LHCN-M2 (cell line): ENCODE data around the gene GALNT10. TPM values are rescaled to one million over a fixed set of nuclear protein-coding genes. Genes with fewer than 3 reads are reported as not detected.

Source experiments
- DNase-seq: peaks from one replicate; pipeline ENCODE4 v3.0.0-alpha.2; 2012; ENCODE audit warnings: low read depth
- total RNA-seq: library from RNA; depleted of rRNA; stranded (reverse); fragments of >200 nt; gene quantifications from 2 replicates; pipeline ENCODE4 v1.2.3, GENCODE V29; 2014

The GALNT10 gene
- total RNA-seq, 1 experiment from 2014 or later: 30.3 TPM

DNA sequence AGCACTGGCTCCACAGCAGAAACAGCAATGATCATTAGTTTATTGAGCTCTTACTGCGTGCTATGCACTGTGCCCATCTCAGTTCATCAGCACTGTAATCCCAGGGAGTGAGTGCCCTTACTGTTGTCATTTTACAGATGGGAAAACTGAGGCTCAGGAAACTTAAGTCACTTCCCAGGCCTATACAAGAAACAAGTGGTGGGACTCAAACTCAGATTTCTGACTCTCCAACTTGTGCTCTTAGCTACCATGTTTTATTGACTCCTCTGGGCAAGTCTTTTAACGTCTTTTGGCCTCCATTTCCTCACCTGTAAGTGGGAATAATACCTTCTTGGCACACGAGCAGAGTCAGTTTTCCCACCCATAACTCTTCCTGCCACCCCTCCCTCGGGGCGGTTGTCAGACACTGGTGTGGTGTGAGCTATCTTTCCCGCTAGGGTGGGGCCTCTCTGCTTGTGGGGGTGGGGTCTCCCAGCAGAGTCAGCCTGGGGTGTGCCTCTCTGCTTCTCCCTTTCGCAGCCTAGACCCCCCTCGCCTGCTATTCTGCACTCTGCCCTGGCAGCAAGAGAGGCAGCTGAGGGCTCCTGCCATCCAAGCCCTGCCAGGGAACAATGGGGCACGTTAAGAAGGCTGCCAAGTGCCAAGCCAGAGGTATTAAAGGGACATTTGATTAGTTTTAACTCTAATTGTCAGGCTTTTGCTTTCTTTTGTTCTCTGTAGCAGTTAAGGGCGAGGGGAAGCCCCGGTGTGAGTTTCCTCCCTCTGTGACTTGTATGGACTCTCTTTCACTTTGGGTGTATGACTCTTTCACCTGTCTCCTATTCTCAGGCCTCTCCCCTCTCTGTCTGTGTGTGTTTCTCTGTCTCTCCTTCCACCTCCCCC is 12.1 kb downstream of the GALNT10 start:
- DNase-seq: no peak

DNA sequence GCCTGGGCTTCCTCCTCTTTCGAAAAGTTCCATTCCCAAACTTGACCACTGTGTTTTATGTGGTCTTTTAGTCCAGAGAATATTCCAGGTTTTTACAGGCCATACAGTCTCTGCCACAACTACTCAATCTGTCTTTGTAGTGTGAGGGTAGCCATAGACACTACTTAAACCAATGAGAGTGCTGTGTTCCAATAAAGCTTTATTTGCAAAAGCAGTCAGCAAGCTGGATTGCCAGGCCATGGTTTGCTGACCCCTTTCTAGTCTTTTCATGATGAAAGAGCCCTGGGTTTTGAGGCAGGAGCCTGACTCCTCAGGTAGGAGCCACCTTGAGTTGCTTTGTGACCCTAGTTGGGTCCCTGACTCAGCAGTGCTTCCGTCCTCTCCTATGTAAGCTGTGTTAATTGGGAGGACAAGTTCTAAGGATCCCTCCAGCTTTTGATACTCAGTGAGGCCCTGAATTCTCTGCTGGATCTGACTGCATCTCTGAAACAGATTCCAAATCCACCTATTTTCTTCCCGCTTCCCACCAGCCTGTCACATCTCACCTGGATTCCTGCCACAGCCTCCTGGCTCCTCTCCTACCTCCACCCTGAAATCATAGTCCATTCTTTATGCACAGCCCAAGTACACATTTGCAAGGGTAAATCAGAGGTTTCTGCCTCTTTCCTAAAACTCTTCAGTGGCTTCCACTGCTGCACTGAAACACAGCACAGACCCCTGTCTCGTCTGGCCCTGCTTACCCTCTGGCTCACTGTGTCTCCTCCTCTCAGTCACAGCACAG is 13.5 kb downstream of the GALNT10 start:
- DNase-seq: no peak

DNA sequence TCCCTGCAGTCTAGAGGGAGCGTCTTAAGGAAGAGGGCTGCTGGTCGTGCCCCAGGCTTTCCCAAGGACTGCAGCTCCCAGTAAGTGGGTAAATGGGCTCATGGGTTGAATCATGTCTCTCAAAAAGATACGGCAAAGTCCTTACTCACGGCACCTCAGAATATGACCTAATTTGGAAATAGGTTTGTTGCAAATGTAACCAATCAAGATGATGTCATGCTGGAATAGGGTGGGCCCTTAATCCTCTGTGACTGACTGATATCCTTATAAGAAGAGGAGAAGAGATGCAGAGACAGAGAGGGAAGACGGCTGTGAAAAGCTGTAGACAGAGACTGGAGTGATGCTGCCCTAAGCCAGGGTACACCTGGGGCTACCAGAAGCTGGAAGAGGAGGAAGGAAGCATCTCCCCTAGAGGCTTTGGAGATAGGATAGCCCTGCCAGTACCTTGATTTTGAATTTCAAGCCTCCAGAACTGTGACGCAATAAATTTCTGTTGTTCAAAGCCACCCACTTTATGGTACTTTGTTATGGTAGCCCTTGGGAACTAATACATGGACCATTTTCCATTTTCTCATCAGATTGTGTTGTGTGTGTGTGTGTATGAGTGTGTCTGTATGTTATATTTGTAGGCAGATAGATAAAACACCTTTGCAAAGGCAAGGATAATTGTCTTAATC is 15.0 kb downstream of the GALNT10 start:
- DNase-seq: no peak

GRCh38 chr5:154206311-154206710 is 15.8 kb downstream of the GALNT10 start:
- no peak for DNase-seq

DNA sequence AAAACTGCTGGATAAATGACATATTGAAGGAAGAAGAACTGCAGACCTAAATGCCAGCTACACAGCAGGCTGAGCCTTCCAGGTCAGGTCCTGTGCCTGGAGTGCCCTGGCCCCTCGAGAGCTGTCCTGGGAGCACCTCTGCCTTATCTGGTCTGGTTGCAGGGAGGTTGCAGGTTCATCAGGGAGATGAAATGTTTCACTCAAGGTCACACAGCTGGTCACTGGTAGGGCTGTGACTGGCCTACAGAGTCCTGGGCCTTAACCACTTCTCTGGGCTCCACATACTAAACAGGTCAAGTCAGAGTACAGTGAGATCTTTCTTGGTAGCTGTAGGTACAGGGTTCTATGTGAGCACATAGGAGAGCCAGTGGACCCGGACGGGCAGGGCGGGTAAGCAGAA is 16.7 kb downstream of the GALNT10 start:
- no peak for DNase-seq

GRCh38 chr5:154209591-154210081 is 19.1 kb downstream of the GALNT10 start:
- no peak for DNase-seq

DNA sequence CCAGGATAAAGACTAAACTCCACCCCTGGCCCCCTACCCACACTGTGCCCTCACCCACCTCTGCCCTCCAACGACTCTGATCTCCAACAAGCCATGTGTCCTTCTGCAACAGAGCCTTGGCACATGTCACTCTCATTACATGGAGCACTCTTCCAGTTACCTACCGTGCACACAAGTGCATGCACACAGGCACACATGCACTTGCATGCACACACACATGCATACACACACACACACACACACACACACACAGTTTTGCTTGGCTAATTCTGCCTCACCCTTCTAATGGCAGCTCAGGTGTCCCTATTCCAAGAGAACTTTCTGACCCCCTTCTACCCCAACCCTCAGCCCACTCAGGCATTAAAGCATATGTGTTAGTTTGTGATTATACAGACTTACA is 19.6 kb downstream of the GALNT10 start:
- no peak for DNase-seq

GRCh38 chr5:154211641-154212390 is 21.3 kb downstream of the GALNT10 start:
- DNase-seq: no peak

- no peak for DNase-seq
Observed at GRCh38 chr5:154213592-154213991, 23.1 kb downstream of the GALNT10 start.

- peak; percentile 71 for DNase-seq
Observed at GRCh38 chr5:154214371-154215106, 24.0 kb downstream of the GALNT10 start.

GRCh38 chr5:154215571-154216325 is 25.2 kb downstream of the GALNT10 start:
- DNase-seq: no peak

DNA sequence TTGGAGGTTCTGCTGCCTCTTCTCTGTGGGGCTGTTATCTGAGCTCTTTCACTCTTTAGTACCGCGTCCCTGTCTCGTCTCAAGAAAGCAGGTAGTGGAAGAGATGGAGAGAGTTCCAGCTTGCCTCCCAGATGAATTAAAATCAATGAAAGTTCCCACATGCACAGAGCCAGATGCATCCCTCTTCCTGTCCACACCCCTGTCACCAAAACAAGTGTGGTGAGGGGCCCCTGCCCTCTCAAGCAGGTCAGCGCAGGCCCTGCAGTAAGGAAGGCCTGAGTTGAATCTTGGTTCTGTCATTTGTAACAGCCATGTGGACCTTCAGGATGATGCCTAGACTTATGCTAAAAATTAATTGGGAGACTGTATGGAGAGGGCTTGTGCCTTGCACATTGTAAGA is 26.9 kb downstream of the GALNT10 start:
- DNase-seq: no peak

GRCh38 chr5:154218786-154219185 is 28.3 kb downstream of the GALNT10 start:
- DNase-seq: no peak

- peak; percentile 79 for DNase-seq
Observed at GRCh38 chr5:154220625-154221024, 30.1 kb downstream of the GALNT10 start.

GRCh38 chr5:154221371-154221896 is 30.9 kb downstream of the GALNT10 start:
- peak; percentile 87 for DNase-seq

DNA sequence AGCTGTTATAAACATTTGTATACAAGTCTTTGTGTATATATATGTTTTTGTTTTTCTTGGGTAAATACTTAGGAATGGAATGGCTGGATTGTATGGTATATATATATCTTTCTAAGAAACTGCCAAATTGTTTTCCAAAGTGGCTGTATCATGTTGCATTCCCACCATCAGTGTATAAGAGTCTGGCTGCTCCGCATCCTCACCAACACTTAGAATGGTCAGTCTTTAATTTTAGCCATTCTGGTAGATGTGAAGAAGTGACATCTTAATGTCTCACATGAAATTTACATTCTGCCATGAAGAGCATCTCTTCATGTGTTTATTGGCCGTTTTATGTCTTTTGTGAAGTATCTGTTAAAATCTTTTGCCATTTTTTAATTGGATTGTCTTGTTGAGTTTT is 31.9 kb downstream of the GALNT10 start:
- no peak for DNase-seq

GRCh38 chr5:154223320-154223719 is 32.8 kb downstream of the GALNT10 start:
- DNase-seq: no peak

GRCh38 chr5:154227090-154227489 is 36.6 kb downstream of the GALNT10 start:
- DNase-seq: no peak

- DNase-seq: no peak
Observed at GRCh38 chr5:154228696-154229095, 38.2 kb downstream of the GALNT10 start.

- DNase-seq: no peak
Observed at GRCh38 chr5:154230526-154230925, 40.0 kb downstream of the GALNT10 start.
